PC-3 (cell line): ENCODE results near the gene GSDME.

ENCODE experiments used
- CTCF ChIP-seq: fragments of 300-600 bp; sonication (generic); conservative IDR thresholded peaks from 2 replicates; pipeline ENCODE4 v1.5.1; 2017; ENCODE audit warnings: antibody characterized with exemption, low read depth, mild to moderate bottlenecking, low read length
- EZH2 ChIP-seq: fragments of 300-600 bp; sonication (generic); IDR thresholded peaks from one replicate; pipeline ENCODE4 v1.6.1; 2017; ENCODE audit warnings: antibody characterized with exemption, mild to moderate bottlenecking, low read length; ENCODE audit not compliant: unreplicated experiment
- EZH2phosphoT487 ChIP-seq: fragments of 300-600 bp; sonication (generic); IDR thresholded peaks from 2 replicates; pipeline ENCODE4 v1.6.1; 2018; ENCODE audit warnings: mild to moderate bottlenecking, antibody characterized with exemption, low read length, borderline replicate concordance

- TF ChIP-seq EZH2 (no peak), CTCF (no peak), EZH2phosphoT487 (no peak)
Observed at GRCh38 chr7:24728503-24729364, 28.5 kb downstream of the GSDME start.
